ENCODE measurements around the gene ATF2.
A peak's percentile ranks its signal among the peaks of the same experiment; 100 is the strongest.

The ATF2 gene, protein sequence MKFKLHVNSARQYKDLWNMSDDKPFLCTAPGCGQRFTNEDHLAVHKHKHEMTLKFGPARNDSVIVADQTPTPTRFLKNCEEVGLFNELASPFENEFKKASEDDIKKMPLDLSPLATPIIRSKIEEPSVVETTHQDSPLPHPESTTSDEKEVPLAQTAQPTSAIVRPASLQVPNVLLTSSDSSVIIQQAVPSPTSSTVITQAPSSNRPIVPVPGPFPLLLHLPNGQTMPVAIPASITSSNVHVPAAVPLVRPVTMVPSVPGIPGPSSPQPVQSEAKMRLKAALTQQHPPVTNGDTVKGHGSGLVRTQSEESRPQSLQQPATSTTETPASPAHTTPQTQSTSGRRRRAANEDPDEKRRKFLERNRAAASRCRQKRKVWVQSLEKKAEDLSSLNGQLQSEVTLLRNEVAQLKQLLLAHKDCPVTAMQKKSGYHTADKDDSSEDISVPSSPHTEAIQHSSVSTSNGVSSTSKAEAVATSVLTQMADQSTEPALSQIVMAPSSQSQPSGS

GRCh38 chr2:175167792-175168563, at the start of gene ATF2:
Gene ATF2, minus strand, starts transcription at chr2:175168203. Its CDS starts 31,760 bp downstream, at chr2:175136443.
- Mint-ChIP-seq H3K36me3 (no peaks in the 10 kb centered on the region), H3K4me1 (peaks cover 15% of the 10 kb centered on the region), H3K27ac (peak within 1 kb of the TSS; percentile 94), H3K27me3 (no peaks in the 10 kb centered on the region), H3K4me3 (peak within 1 kb of the TSS; percentile 92), H3K9me3 (no peaks in the 10 kb centered on the region)
- peak; percentile 91 to 96 for DNase-seq (ENCODE audit: low spot score in 2 of 2)
- peak; percentile 86 for ATAC-seq (ENCODE audit: low read depth)

DNA sequence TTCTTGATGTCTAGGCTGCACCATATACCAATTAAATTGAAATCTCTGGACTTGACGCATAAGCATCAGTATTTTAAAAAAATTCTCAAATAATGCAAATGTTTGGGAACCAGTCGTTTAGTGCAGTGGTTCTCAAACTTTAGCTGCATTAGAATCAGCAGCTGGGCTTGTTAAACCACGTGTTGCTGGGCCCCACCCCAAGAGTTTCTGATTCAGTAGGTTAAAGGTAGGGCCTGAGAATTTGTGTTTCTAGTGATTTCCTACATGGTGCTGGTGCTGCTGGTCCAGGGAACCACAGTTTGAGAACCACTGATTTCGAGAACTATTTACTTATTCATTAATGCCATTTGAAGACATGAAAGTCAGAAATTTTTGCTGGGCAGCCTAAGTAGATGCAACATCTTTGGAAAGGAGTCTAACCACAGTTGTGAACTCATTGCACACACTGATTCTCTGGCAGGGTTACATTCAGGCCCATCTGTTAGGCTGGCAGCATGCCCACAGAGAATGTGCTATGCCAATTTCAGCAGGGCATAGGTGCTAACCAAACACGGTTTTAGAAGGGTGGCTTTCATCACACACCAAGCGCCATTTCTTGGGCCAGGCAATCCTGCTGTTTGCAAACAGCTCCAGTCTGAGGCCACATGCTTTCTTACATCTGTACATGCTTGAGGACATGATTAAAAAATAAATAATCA, 39.9 kb upstream of the ATF2 start:
- peaks cover 2% of the 10 kb centered on the region for H3K9me3 Mint-ChIP-seq
- no peak overlapping the region for H3K27ac Mint-ChIP-seq
- peaks cover 1% of the 10 kb centered on the region for H3K27me3 Mint-ChIP-seq
- H3K36me3 Mint-ChIP-seq, result no peaks in the 10 kb centered on the region
- H3K4me1 Mint-ChIP-seq, result peaks cover 4% of the 10 kb centered on the region
- H3K4me3 Mint-ChIP-seq, result no peak overlapping the region
- DNase-seq (ENCODE audit: low spot score in 2 of 2) (no peak), ATAC-seq (ENCODE audit: low read depth) (no peak)

GRCh38 chr2:175206866-175207265, 38.9 kb upstream of the ATF2 start:
- Mint-ChIP-seq H3K4me1 (peaks cover 4% of the 10 kb centered on the region), H3K4me3 (no peak overlapping the region), H3K27ac (no peak overlapping the region), H3K27me3 (peaks cover 1% of the 10 kb centered on the region), H3K9me3 (peaks cover 2% of the 10 kb centered on the region), H3K36me3 (no peaks in the 10 kb centered on the region)
- DNase-seq (ENCODE audit: low spot score in 2 of 2) (no peak), ATAC-seq (ENCODE audit: low read depth) (no peak)

DNA sequence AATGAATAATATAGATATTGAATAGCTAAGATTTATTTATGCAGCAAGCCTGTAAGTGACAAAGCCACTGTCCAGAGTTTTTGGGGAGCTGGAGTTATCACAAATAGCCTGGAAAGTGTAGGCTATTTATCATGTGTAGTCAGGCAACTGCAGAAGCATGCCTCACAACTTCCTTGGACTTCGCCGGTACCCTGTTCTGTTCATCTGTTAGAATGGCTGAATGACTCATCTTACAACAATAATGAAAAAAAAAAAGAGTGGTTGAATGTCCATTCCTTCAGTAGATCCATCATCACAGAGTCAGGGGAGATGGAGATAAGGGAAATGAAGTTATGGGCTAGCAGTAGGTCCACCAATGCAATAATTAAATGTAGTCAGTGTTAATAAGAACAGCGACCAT, 37.5 kb upstream of the ATF2 start:
- Mint-ChIP-seq H3K36me3 (no peaks in the 10 kb centered on the region), H3K9me3 (no peaks in the 10 kb centered on the region), H3K4me3 (no peak overlapping the region), H3K4me1 (peaks cover 4% of the 10 kb centered on the region), H3K27ac (no peak overlapping the region), H3K27me3 (peaks cover 1% of the 10 kb centered on the region)
- DNase-seq (ENCODE audit: low spot score in 2 of 2) (no peak), ATAC-seq (ENCODE audit: low read depth) (no peak)

DNA sequence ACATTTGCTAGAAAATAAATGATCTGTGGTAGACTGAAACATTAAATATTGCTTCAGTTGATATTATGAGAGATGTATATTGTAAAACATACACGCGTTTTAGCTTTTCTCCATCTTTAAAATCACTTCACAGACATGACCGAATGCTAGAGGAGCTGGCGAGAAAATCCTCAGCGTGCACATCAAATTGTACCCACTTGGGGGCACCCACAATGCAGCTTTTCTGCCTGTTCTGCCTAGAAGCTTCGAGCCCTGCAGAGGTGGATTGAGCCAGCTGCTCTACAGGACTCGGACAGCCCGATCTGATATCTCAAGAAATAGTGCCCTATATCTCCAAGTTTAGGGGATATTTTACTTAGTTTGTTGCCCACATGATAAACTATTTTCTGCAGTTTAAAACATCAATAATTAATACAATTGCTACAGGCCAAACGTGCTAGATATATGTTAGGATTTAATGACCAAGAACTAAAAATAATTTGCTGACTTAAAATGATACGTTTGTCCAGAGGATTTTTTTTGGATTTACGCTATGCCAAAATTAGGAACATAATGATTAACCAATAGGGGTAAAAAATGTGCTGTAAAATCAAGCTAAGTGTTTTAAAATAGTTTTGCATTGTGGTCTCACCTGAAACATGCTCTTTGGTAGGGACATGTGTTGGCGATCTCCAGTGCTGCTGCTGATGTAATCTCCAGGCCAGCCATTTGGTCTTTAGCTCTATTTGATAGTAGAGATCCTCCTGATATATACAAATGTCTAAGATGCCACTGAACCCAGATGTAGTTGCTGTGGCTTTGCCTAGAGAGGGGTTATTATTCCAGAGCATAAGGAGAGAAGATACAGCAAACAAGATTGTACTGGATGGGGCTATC, 35.9 kb upstream of the ATF2 start:
- peaks cover 4% of the 10 kb centered on the region for H3K27me3 Mint-ChIP-seq
- no peak overlapping the region for H3K4me3 Mint-ChIP-seq
- peaks cover 2% of the 10 kb centered on the region for H3K36me3 Mint-ChIP-seq
- H3K27ac Mint-ChIP-seq, result no peak overlapping the region
- ATAC-seq (ENCODE audit: low read depth) (peak; percentile 97), DNase-seq (ENCODE audit: low spot score in 2 of 2) (peak; percentile 37 to 42)
- H3K9me3 Mint-ChIP-seq, result no peaks in the 10 kb centered on the region
- H3K4me1 Mint-ChIP-seq, result peaks cover 4% of the 10 kb centered on the region

DNA sequence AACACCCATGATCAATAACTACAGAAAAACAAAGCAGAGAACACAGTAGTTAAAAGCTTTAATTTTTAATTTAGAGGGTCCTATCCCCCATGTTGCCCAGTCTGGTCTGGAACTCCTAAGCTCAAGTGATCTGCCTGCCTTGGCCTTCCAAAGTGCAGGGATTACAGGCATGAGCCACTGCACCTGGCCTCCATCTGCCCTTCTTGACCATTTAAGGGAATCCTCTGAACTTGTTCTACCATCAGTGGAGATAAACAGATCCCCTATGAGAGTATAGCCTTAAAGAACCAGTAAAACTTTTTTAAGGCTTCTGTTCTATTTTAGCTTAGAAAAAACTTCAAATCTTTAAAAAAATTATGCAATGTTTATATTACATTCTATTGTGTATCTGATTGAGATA, 27.0 kb upstream of the ATF2 start:
- ATAC-seq (ENCODE audit: low read depth), result no peak
- Mint-ChIP-seq H3K36me3 (peaks cover 2% of the 10 kb centered on the region), H3K9me3 (peaks cover 2% of the 10 kb centered on the region), H3K4me1 (peaks cover 3% of the 10 kb centered on the region), H3K27me3 (peaks cover 21% of the 10 kb centered on the region), H3K4me3 (no peak overlapping the region), H3K27ac (no peak overlapping the region)
- DNase-seq (ENCODE audit: low spot score in 2 of 2), result no peak

DNA sequence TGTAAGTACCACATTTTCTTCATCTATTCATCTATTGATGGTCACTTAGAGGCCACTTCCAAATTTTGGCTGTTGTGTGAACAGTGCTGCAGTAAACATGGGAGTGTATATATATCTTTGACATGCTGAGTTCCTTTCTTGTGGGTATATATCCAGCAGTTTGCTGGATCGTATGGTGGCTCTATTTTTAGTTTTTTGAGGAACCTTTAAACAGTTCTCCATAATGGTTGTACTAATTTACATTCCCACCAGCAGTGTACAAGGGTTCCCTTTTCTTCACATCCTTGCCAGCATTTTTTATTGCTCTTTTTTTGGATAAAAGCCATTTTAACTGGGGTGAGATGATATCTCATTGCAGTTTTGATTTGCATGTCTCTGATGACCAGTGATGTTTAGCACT, 20.8 kb upstream of the ATF2 start:
- no peak for ATAC-seq (ENCODE audit: low read depth)
- peaks cover 3% of the 10 kb centered on the region for H3K4me1 Mint-ChIP-seq
- H3K27ac Mint-ChIP-seq, result no peak overlapping the region
- H3K9me3 Mint-ChIP-seq, result peaks cover 2% of the 10 kb centered on the region
- H3K36me3 Mint-ChIP-seq, result peaks cover 3% of the 10 kb centered on the region
- H3K4me3 Mint-ChIP-seq, result no peak overlapping the region
- H3K27me3 Mint-ChIP-seq, result peaks cover 13% of the 10 kb centered on the region
- no peak for DNase-seq (ENCODE audit: low spot score in 2 of 2)

DNA sequence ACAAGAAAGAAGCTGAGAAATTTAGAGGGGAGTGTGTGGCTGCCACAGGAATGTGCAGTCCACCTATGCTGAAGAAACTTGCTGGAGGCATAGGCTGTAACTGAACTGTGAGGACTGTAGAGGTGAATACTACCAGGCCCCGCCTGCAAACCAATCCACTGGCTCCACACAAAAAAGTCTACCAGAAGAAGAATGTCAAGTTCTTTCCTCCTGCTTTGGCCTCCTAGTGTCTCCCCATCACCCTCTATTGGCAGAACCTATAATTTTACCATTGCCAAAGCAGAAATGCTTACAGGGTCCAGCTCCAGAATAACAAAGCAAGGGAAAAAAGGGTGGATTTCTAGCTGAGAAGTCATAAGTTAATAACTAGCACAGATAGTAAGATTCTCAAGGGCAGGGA, 19.4 kb upstream of the ATF2 start:
- H3K4me1 Mint-ChIP-seq, result no peaks in the 10 kb centered on the region

GRCh38 chr2:175183674-175184073, 15.7 kb upstream of the ATF2 start:
- DNase-seq (ENCODE audit: low spot score in 2 of 2), result no peak
- no peak for ATAC-seq (ENCODE audit: low read depth)
- Mint-ChIP-seq H3K4me3 (no peak overlapping the region), H3K27ac (no peak overlapping the region), H3K27me3 (peaks cover 5% of the 10 kb centered on the region), H3K9me3 (no peaks in the 10 kb centered on the region), H3K4me1 (peaks cover 14% of the 10 kb centered on the region), H3K36me3 (peaks cover 4% of the 10 kb centered on the region)

More for the DNA sequence above, 19.4 kb upstream of the ATF2 start:
- peak; percentile 43 for ATAC-seq (ENCODE audit: low read depth)
- peaks cover 3% of the 10 kb centered on the region for H3K36me3 Mint-ChIP-seq
- no peak overlapping the region for H3K27ac Mint-ChIP-seq
- DNase-seq (ENCODE audit: low spot score in 2 of 2), result no peak
- peaks cover 13% of the 10 kb centered on the region for H3K27me3 Mint-ChIP-seq
- H3K4me3 Mint-ChIP-seq, result no peak overlapping the region
- H3K9me3 Mint-ChIP-seq, result peaks cover 2% of the 10 kb centered on the region

DNA sequence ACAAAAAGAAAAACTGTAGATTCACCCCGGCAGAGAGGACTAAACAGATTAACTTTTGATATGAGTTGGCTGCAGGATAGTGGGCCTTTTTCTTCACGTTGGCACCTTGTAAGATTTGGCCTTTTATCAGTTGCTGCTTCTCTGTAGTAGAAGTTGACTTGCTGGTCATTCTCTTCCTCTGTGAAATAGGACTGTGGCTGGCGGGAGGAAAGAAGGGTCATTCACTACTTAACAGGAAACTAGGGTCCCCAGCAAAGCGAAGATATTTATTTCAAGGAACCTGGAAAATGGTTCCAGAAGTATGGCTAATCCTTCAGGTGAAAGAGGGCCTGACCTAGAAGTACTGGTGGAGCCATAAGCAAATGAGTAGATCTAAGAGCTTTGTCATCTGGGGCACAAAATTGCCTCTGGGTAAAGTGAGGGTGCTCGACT, 13.9 kb upstream of the ATF2 start:
- peaks cover 14% of the 10 kb centered on the region for H3K4me1 Mint-ChIP-seq
- no peak for DNase-seq (ENCODE audit: low spot score in 2 of 2)
- peaks cover 4% of the 10 kb centered on the region for H3K36me3 Mint-ChIP-seq
- peak overlapping the region; percentile 92 for H3K27ac Mint-ChIP-seq
- peak overlapping the region; percentile 86 for H3K4me3 Mint-ChIP-seq
- H3K27me3 Mint-ChIP-seq, result peaks cover 2% of the 10 kb centered on the region
- ATAC-seq (ENCODE audit: low read depth), result no peak
- H3K9me3 Mint-ChIP-seq, result no peaks in the 10 kb centered on the region

GRCh38 chr2:175181104-175181876, 13.3 kb upstream of the ATF2 start, which contains the start of gene ATP5MC3:
Gene ATP5MC3, minus strand, starts transcription at chr2:175181710. Its CDS starts 317 bp downstream, at chr2:175181393.
- H3K27me3 Mint-ChIP-seq, result peaks cover 2% of the 10 kb centered on the region
- H3K36me3 Mint-ChIP-seq, result peaks cover 8% of the 10 kb centered on the region
- H3K4me1 Mint-ChIP-seq, result peaks cover 16% of the 10 kb centered on the region
- H3K4me3 Mint-ChIP-seq, result peak within 1 kb of the TSS; percentile 86
- peak; percentile 86 to 87 for DNase-seq (ENCODE audit: low spot score in 2 of 2)
- H3K9me3 Mint-ChIP-seq, result no peaks in the 10 kb centered on the region
- peak; percentile 92 for ATAC-seq (ENCODE audit: low read depth)
- peak within 1 kb of the TSS; percentile 92 for H3K27ac Mint-ChIP-seq

DNA sequence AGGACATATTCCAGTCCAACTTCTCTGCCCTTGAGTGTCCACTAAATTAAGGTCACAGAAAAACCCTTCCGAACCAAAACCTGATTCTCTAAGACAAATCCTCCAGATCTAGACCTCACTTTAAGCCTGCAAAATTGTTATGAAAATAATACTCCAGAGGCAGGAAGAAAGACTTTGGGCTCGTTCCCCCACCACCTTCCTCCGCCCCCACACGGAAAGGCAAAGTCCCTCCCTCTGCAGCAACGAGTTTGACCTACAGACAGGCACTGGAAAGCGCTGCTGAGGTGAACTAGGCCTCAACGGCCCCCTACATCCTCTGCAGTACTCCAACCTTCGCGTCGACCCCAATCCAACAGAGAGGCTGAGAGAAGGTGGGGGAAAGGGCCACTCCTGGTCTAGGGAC, 12.7 kb upstream of the ATF2 start:
- Mint-ChIP-seq H3K4me1 (peaks cover 18% of the 10 kb centered on the region), H3K27ac (peak overlapping the region; percentile 92), H3K4me3 (peak overlapping the region; percentile 86), H3K9me3 (no peaks in the 10 kb centered on the region), H3K36me3 (peaks cover 9% of the 10 kb centered on the region), H3K27me3 (peaks cover 2% of the 10 kb centered on the region)
- peak; percentile 41 for ATAC-seq (ENCODE audit: low read depth)
- DNase-seq (ENCODE audit: low spot score in 2 of 2), result peak; percentile 21 to 36

Data from memory B cell (primary cell).